HCT116 (cell line): ENCODE data around the gene ABHD16A. TPM values are rescaled to one million over a fixed set of nuclear protein-coding genes. Genes with fewer than 3 reads are reported as not detected.

Experiments used
- ATAC-seq: fragments of 200-7000 bp; cut with Tn5 transposase; 2 replicates; pipeline ENCODE4 v1.9.1; 2020; ENCODE audit warnings: mild to moderate bottlenecking, moderate library complexity
- BruUV-seq: library from RNA; stranded (reverse); fragments of 400-500 nt; replicated peaks from 2 replicates; lab custom pipeline; 2021; lab: Mats Ljungman, UMichigan
- CTCF ChIA-PET: fragments of 300-600 bp; sonication (Branson Sonifier 250); formaldehyde crosslinking; loops from one replicate; lab custom pipeline; 2021; ENCODE audit warnings: antibody characterized with exemption; lab: Charles Lee
- POLR2A ChIA-PET: fragments of 300-600, 350-600 bp; sonication (Branson Sonifier 250); formaldehyde crosslinking; loops from one replicate; lab custom pipeline; 2021; ENCODE audit warnings: antibody characterized with exemption; lab: Charles Lee
- RAD21 ChIA-PET, 2 experiments: fragments of 300-600 bp; sonication (Branson Sonifier 250); formaldehyde crosslinking; loops; one replicate each; lab custom pipeline; 2023; ENCODE audit warnings: low total read pairs in 2 of 2; ENCODE audit not compliant: uncharacterized antibody in 2 of 2, unreplicated experiment in 2 of 2, low non-redundant PET in 1 of 2; lab: Charles Lee
- DNase-seq: peaks from one replicate; pipeline ENCODE4 v3.0.0-alpha.2; 2010; ENCODE audit warnings: low read depth, low spot score
- H2AFZ ChIP-seq: fragments of 200-600 bp; shearing (Covaris generic), sonication (generic); 2 replicates; pipeline ENCODE4 v1.6.1; 2017; ENCODE audit warnings: low read depth, mixed run types, mixed read lengths, antibody characterized with exemption, low read length; ENCODE audit not compliant: poor library complexity, severe bottlenecking
- H3K27ac ChIP-seq: 2 replicates; pipeline ENCODE4 v1.5.1; 2012; ENCODE audit warnings: low read depth, low read length
- H3K27me3 ChIP-seq: fragments of 200-600 bp; sonication (generic); 2 replicates; pipeline ENCODE4 v1.6.1; 2016; ENCODE audit warnings: mixed run types, low read length, mixed read lengths; ENCODE audit not compliant: insufficient read depth
- H3K36me3 ChIP-seq, 2 experiments: fragments of 200-500 bp in 1 of 2; fragments of 200-600 bp in 1 of 2; sonication (Bioruptor generic) in 1 of 2; sonication (generic) in 1 of 2; 2 replicates each; pipeline versions ENCODE4 v1.5.1 to v1.6.1; 2014 to 2016; ENCODE audit warnings: low read length in 2 of 2, inconsistent platforms in 1 of 2, mixed read lengths in 1 of 2, mixed run types in 1 of 2; ENCODE audit not compliant: insufficient read depth in 2 of 2, control insufficient read depth in 1 of 2
- H3K4me1 ChIP-seq, 2 experiments: fragments of 200-600 bp in 1 of 2; sonication (generic) in 1 of 2; 2 replicates each; pipeline versions ENCODE4 v1.5.1 to v1.6.1; 2012 to 2017; ENCODE audit warnings: low read length in 2 of 2, inconsistent platforms in 1 of 2, mild to moderate bottlenecking in 1 of 2, mixed read lengths in 1 of 2, mixed run types in 1 of 2, moderate library complexity in 1 of 2; ENCODE audit not compliant: insufficient read depth in 2 of 2, control insufficient read depth in 1 of 2
- H3K4me2 ChIP-seq: fragments of 200-600 bp; sonication (generic); 2 replicates; pipeline ENCODE4 v1.6.1; 2017; ENCODE audit warnings: mixed run types, low read length, mixed read lengths
- H3K4me3 ChIP-seq, 2 experiments: fragments of 200-600 bp in 1 of 2; sonication (generic) in 1 of 2; replicated peaks in 1 of 2; 2 replicates each; pipeline ENCODE4 v1.5.1; 2011 to 2016; ENCODE audit warnings: low read length in 2 of 2, control low read depth in 1 of 2, low read depth in 1 of 2, mild to moderate bottlenecking in 1 of 2, mixed read lengths in 1 of 2, mixed run types in 1 of 2
- H3K79me2 ChIP-seq: fragments of 200-600 bp; sonication (generic); 2 replicates; pipeline ENCODE4 v1.6.1; 2017; ENCODE audit warnings: mild to moderate bottlenecking, mixed run types, low read length, moderate library complexity, mixed read lengths; ENCODE audit not compliant: insufficient read depth
- H3K9ac ChIP-seq: fragments of 200-600 bp; sonication (generic); 2 replicates; pipeline ENCODE4 v1.6.1; 2016; ENCODE audit warnings: low read length, mixed read lengths
- H3K9me2 ChIP-seq: fragments of 200-600 bp; sonication (generic), shearing (Covaris generic); 2 replicates; pipeline ENCODE4 v1.6.1; 2017; ENCODE audit warnings: mixed run types, mild to moderate bottlenecking, moderate library complexity; ENCODE audit not compliant: insufficient read depth
- H3K9me3 ChIP-seq, 2 experiments: fragments of 200-500 bp in 1 of 2; fragments of 200-600 bp in 1 of 2; sonication (Bioruptor generic) in 1 of 2; sonication (generic) in 1 of 2; 2 replicates each; pipeline ENCODE4 v1.6.1; 2014 to 2017; ENCODE audit warnings: low read length in 2 of 2, mixed read lengths in 2 of 2, inconsistent platforms in 1 of 2, low read depth in 1 of 2, mild to moderate bottlenecking in 1 of 2, mixed run types in 1 of 2, moderate library complexity in 1 of 2; ENCODE audit not compliant: control insufficient read depth in 1 of 2, insufficient read depth in 1 of 2
- H4K20me1 ChIP-seq: fragments of 200-600 bp; sonication (generic), shearing (Covaris generic); 2 replicates; pipeline ENCODE4 v1.6.1; 2017; ENCODE audit warnings: mixed run types, mild to moderate bottlenecking, moderate library complexity; ENCODE audit not compliant: insufficient read depth
- CEBPB ChIP-seq: IDR thresholded peaks from 2 replicates; pipeline ENCODE4 v1.6.1; 2012; ENCODE audit warnings: low read depth
- CTCF ChIP-seq, 3 experiments: fragments of 200-600 bp in 1 of 3; sonication (generic) in 1 of 3; IDR thresholded peaks in 2 of 3; conservative IDR thresholded peaks in 1 of 3; 2 replicates each; pipeline ENCODE4 v1.5.1; 2012 to 2017; ENCODE audit warnings: low read depth in 2 of 3, low read length in 2 of 3, antibody characterized with exemption in 1 of 3, borderline replicate concordance in 1 of 3, control low read depth in 1 of 3, mild to moderate bottlenecking in 1 of 3, mixed read lengths in 1 of 3, mixed run types in 1 of 3, moderate library complexity in 1 of 3; ENCODE audit not compliant: insufficient read depth in 1 of 3
- EGR1 ChIP-seq: IDR thresholded peaks from 2 replicates; pipeline ENCODE4 v1.6.1; 2012; ENCODE audit warnings: low read depth
- ELF1 ChIP-seq: IDR thresholded peaks from 2 replicates; pipeline ENCODE4 v1.6.1; 2012; ENCODE audit warnings: low read depth, borderline replicate concordance
- EZH2 ChIP-seq: fragments of 200-600 bp; sonication (generic); IDR thresholded peaks from 2 replicates; pipeline ENCODE4 v1.6.1; 2017; ENCODE audit warnings: antibody characterized with exemption, mixed run types
- EZH2phosphoT487 ChIP-seq: fragments of 200-600 bp; IDR thresholded peaks from 2 replicates; pipeline ENCODE4 v1.6.1; 2018; ENCODE audit warnings: antibody characterized with exemption, borderline replicate concordance
- FOSL1 ChIP-seq: IDR thresholded peaks from 2 replicates; pipeline ENCODE4 v1.6.1; 2012; ENCODE audit warnings: low read depth
- JUND ChIP-seq: IDR thresholded peaks from 2 replicates; pipeline ENCODE4 v1.6.1; 2012
- MAX ChIP-seq: IDR thresholded peaks from 2 replicates; pipeline ENCODE4 v1.6.1; 2012
- POLR2A ChIP-seq: IDR thresholded peaks from 2 replicates; pipeline ENCODE4 v1.7.0; 2011; ENCODE audit warnings: borderline replicate concordance; ENCODE audit not compliant: insufficient read depth, insufficient read length; ENCODE audit errors: extremely low read depth
- POLR2AphosphoS5 ChIP-seq: IDR thresholded peaks from 2 replicates; pipeline ENCODE4 v1.6.1; 2011; ENCODE audit warnings: mild to moderate bottlenecking, low read depth, low read length, moderate library complexity
- RAD21 ChIP-seq: IDR thresholded peaks from 2 replicates; pipeline ENCODE4 v1.6.1; 2012; ENCODE audit warnings: low read depth, mild to moderate bottlenecking
- REST ChIP-seq: IDR thresholded peaks from 2 replicates; pipeline ENCODE4 v1.6.1; 2012; ENCODE audit warnings: low read depth
- SIN3A ChIP-seq: IDR thresholded peaks from 2 replicates; pipeline ENCODE4 v1.6.1; 2012; ENCODE audit warnings: low read depth
- SP1 ChIP-seq: IDR thresholded peaks from 2 replicates; pipeline ENCODE4 v1.6.1; 2012; ENCODE audit warnings: low read depth
- SRF ChIP-seq: IDR thresholded peaks from 2 replicates; pipeline ENCODE4 v1.6.1; 2012; ENCODE audit warnings: low read depth
- TCF7L2 ChIP-seq: IDR thresholded peaks from 2 replicates; pipeline ENCODE4 v1.7.0; 2011; ENCODE audit warnings: borderline replicate concordance, inconsistent platforms; ENCODE audit not compliant: insufficient read depth, insufficient read length; ENCODE audit errors: extremely low read depth
- YY1 ChIP-seq: IDR thresholded peaks from 2 replicates; pipeline ENCODE4 v1.6.1; 2011; ENCODE audit warnings: low read length, low read depth, moderate library complexity, mild to moderate bottlenecking; ENCODE audit not compliant: insufficient replicate concordance; ENCODE audit errors: extremely low read depth
- ZFX ChIP-seq: fragments of 450-650 bp; IDR thresholded peaks from 2 replicates; pipeline ENCODE4 v1.6.1; 2017
- ZNF274 ChIP-seq: fragments of 200-500 bp; sonication (Bioruptor generic); IDR thresholded peaks from 2 replicates; pipeline ENCODE4 v1.6.1; 2014; ENCODE audit warnings: mild to moderate bottlenecking, low read depth, low read length, inconsistent platforms
- intact Hi-C: fragments of 100-400 bp; cut with micrococcal nuclease; formaldehyde crosslinking; loops from 2 replicates; pipeline ENCODE4 v1.10.0; 2022
- total RNA-seq: library from RNA; stranded (reverse); gene quantifications from one replicate; pipeline ENCODE4 v1.2.1, GENCODE V29; 2021; ENCODE audit not compliant: unreplicated experiment

ABHD16A gene
- total RNA-seq, 1 experiment from 2014 or later = 32.4 TPM

GRCh38 chr6:31727717-31728671 is 24.9 kb upstream of the ABHD16A start:
- H3K9ac ChIP-seq = no peak overlapping the region
- no TSS peak for BruUV-seq
- peaks cover 17% of the 10 kb centered on the region in 2 experiments; a peak in 3 of 4 replicates for H3K36me3 ChIP-seq
- ChIA-PET RAD21 (no interaction called here), CTCF (interaction anchor here (1.3 kb wide), 1 partner anchor 42 kb away, joined by 3 read pairs; no protein-coding TSS in a partner anchor), POLR2A (interaction anchor here (0.6 kb wide), 1 partner anchor 106 kb away, joined by 3 read pairs; no protein-coding TSS in a partner anchor)
- ATAC-seq (no peak), DNase-seq (no peak)
- intact Hi-C loops = no loop called here
- no peak overlapping the region for H3K27ac ChIP-seq
- H3K9me2 ChIP-seq = no peaks in the 10 kb centered on the region
- no peak overlapping the region for H3K4me2 ChIP-seq
- no peak overlapping the region for H2AFZ ChIP-seq
- peaks cover 6 to 23% of the 10 kb centered on the region in 2 experiments; a peak in 3 of 4 replicates for H3K4me1 ChIP-seq
- H3K4me3 ChIP-seq = no peak overlapping the region
- H3K9me3 ChIP-seq = no peaks in the 10 kb centered on the region
- H4K20me1 ChIP-seq = no peaks in the 10 kb centered on the region
- peaks cover 8% of the 10 kb centered on the region for H3K79me2 ChIP-seq
- no peaks in the 10 kb centered on the region for H3K27me3 ChIP-seq
- TF ChIP-seq CTCF (IDR thresholded peaks at IDR 0.05 in 2 of 3, conservative IDR thresholded peaks at IDR 0.05 in 1 of 3; ENCODE audit: borderline replicate concordance in 1 of 3, insufficient read depth in 1 of 3, low read depth in 2 of 3, low read length in 2 of 3) (no peak), ZNF274 (no peak), FOSL1 (no peak), EZH2 (no peak), TCF7L2 (no peak), JUND (no peak), SRF (no peak), SIN3A (no peak), ZFX (no peak), YY1 (no peak), POLR2A (no peak), POLR2AphosphoS5 (no peak), EGR1 (no peak), CEBPB (no peak), SP1 (no peak), MAX (no peak), EZH2phosphoT487 (no peak), ELF1 (no peak), RAD21 (no peak), REST (no peak)
